HG03025 (cell line): ENCODE results near the gene TENM3.

Experiments used
- ATAC-seq: cut with Tn5 transposase; IDR thresholded peaks from one replicate; pipeline ENCODE4 v1.9.1; 2021; ENCODE audit warnings: mild to moderate bottlenecking, moderate library complexity; ENCODE audit not compliant: unreplicated experiment, low FRiP score

The TENM3 gene

DNA sequence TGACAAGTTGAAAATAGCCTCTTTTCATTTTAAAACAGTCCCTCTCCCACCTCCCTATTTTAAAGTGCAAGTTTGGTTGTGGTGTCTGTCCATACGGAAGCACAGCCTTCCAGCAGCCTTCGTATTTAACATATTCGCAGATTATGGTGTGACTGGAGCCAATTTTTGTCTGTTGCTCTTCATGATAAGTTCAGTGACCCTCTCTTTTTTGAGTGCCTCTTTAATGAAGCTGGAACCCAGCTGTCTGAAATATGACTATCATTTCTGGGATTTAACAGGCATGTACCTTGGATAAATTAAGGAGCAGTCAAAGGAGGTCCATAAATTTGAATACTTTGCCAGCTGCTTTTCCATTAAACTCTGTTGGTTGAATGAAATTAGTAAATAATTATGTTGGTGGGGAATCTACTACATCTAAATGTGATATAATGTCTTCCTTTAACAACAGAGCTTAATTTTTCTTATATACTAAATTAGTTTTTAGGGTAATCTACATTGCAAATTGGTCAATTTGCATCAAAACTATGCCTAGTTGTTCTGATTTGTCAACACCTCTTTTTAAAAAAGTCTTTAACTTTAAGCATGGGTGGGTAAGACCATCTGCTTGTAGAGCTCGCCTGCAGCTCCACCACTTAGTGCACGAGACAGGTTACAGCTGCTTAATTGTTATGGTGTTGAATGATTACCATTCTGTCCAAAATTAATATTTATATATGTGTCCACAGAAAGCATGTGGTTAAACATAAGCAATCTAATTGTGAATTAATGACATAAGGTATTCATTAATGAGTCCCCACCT is 457.4 kb downstream of the TENM3 start:
- no peak for ATAC-seq

DNA sequence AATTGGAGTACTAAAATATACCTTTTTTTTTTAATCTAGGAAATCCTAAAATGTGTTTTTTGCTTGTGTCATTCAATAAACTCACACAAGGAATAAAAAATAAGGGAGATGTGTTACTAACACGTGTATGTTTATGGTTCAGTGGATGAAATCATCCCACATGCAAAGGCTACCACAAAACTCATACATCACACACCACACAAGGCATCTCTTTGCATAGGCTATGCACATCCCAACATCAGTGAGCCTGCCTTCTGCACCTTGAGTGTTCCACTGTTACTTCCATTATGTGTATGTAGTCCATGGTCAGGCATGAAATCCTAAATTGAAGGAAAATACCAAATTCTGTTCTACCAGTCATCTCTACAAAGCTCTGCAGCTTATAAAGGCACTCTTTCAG is 460.9 kb downstream of the TENM3 start:
- ATAC-seq: no peak

DNA sequence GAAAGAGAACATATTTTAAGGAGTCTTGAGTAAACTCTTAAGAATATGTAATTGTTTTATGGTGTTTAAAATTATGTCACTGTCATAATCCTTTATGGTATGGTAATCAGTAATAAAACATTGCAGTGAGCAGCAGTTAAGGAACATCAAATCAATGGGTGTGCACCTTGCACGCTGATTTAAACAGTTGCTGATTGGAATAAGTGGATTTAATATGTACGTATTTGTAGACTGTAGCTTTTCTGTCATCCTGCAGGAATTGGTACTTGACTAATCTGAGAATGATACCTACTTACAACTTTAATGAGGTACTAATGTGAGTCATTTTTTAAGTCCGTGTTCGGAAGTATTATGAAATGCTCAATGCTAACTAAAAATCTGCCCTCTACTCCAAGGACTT is 461.7 kb downstream of the TENM3 start:
- ATAC-seq: no peak

DNA sequence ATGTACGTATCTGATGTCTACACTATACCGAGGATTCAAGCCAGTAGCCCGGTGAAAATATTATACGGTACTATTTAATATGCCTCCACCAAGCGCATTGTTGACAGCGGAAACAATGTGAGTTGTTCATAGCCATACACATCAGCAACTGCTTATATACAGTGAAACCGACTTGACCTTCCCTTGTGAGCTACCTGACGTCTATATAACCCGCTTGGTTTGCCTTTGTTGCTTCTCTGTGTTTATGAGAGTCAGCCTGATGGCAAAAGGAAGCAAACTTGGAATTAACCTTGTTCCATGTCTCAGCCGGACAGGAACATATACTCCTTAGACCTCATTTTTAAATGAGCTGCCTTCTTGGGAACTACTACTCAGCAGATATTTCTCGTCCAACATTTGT is 462.2 kb downstream of the TENM3 start:
- ATAC-seq: no peak

DNA sequence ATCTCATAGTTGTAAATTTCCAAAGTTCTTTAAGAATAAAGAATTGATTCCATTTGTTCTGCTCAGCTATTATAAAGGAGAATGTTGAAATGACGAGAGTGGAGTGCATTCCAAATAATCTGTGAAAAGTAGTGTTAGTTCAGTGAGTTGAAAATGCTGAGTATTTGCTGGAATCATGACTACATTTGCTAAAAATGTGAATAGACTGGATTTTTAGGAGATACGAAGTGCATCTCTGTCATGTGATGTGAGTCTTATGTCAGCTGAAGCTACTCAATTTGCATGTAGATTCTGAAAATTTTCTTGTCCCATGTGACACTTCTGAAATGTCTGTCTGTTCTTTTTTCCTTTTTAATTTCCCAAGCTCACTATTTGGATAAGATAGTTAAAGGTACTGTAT is 468.0 kb downstream of the TENM3 start:
- no peak for ATAC-seq

DNA sequence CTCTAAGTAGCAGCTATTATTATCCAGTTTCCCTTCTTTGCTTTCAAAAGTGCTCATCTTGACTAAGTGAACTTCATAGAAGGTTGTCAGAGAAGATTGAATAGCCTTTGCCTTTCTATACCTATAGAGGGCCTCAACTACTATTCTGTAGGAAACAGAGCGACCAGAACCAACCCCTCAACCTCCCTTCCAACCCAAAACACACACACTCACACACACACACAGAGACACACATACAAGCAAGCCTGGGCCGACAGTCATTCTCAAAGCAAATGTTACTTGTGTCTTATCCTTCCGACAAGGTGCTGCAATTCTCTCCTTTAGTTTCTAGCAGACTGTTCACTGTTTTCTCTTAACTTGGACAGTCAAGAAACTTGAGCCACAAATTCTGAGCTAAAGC is 472.3 kb downstream of the TENM3 start:
- peak; percentile 27 for ATAC-seq

DNA sequence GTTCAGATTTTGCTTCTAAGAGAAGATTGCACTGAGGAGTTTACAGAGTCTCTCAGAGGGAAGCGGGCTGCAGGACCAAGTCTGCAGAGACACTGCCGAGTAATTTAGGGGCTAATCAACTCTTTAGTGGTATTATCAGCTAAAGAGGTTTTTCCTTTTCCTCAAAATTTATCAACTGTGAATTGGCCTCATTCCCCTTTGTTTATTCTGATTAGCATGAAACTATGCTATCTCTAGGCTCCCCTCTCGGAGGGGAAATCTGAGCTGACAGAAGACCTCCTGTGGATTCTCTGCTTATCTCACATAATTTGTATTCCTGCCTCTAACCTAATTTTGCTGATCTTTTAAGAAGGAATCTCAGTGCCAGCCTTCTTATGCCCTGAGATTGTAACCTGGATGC is 473.0 kb downstream of the TENM3 start:
- no peak for ATAC-seq

DNA sequence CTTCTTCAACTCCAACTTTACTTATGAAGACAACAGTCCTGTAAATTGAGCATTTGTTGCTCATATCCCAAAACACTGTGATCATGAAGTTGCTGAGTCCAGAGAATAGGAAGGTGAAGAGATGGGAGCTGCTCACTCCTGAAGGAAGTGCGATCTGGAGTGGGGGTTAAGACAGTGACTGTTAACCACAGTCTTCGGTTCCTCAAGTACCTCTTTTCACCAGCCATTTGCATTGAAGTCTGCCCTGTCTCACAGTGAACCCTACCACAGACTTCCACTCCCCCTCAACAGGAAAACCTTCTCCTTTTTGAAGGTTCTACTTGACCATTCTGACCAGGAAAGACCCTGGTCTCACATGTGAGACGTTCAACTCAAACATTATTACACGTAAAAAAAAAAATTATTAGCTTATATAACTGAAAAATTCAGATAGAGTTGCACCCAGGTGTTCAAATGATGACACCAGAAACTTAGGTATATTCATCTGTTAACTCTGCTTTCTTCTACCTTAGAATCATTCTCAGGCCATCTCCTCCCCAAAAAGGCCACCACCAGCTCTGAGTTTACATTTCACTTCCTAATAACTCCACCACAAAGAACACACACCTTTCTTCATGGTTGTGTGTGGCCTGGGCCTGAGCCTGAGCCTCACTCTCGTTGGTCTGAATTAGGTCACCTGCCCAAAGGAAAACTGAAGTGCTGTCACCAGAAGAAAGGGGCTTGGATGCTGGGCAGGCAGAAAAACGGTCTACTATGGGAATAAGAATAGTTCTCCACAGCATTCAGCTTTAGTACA is 474.8 kb downstream of the TENM3 start:
- peak; percentile 88 for ATAC-seq

DNA sequence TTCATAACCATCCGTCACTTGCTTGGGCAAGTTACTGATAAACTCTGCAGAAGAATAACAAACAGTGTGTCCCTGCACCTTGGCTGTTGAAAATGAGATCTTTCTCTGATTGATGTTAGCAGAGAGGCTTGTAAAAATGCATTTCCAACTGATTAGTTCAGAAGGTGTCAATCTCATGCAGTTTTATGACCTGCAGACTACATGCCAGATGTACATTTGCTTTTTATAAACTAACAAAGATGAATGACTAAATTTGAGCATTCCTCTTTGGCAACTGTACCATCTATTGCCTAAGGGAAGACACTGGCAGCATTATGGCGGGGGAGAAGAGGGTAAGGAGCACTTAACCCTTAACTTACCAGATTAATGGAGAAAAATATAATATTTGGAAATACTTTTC is 481.2 kb downstream of the TENM3 start:
- no peak for ATAC-seq

DNA sequence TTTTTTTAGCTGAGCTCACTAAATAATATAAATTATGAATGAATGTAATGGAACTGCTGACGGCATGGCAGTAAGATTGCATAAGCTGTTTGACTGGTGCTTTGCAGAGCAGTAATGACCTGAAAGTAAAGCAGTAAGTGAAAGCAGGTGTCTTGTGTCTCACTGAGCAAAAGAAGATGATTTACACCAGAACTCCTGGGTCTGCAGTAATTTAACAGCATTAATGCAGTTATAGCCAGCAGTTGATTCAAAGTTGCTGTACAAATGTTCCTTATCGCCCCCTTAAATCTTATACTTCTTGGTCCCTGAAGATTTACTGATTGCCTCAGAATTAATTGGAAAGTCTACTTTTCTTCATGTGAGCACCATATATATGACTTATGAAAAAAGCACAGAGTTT is 486.3 kb downstream of the TENM3 start:
- no peak for ATAC-seq

DNA sequence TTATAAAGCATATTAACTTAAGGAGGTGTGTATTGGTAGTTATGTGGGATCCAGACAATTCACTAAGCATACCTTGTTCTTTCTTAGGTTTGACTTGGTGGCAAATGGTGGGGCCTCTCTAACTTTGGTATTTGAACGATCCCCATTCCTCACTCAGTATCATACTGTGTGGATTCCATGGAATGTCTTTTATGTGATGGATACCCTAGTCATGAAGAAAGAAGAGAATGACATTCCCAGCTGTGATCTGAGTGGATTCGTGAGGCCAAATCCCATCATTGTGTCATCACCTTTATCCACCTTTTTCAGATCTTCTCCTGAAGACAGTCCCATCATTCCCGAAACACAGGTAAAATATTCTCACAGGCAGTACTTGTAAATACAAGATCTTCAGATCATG is 487.6 kb downstream of the TENM3 start:
- ATAC-seq: no peak

DNA sequence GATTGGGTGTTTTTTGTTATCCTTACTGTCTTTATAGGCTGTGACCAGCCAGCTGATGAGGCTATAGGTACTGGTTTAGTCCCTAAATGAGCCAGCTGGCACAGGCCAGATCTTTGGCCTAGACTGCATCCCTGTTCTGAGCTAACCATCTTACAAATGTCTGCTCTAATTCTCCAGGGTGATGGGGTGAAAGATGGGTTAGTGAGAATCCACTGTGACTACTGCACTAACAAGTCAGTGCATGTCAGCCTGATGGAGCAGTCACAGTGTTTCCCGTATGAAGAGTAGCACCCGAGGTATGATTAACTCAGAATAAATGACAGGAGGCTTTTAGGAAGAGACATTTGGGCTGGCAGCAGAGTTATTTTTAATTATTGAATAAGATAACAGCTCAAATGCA is 493.0 kb downstream of the TENM3 start:
- ATAC-seq: no peak

DNA sequence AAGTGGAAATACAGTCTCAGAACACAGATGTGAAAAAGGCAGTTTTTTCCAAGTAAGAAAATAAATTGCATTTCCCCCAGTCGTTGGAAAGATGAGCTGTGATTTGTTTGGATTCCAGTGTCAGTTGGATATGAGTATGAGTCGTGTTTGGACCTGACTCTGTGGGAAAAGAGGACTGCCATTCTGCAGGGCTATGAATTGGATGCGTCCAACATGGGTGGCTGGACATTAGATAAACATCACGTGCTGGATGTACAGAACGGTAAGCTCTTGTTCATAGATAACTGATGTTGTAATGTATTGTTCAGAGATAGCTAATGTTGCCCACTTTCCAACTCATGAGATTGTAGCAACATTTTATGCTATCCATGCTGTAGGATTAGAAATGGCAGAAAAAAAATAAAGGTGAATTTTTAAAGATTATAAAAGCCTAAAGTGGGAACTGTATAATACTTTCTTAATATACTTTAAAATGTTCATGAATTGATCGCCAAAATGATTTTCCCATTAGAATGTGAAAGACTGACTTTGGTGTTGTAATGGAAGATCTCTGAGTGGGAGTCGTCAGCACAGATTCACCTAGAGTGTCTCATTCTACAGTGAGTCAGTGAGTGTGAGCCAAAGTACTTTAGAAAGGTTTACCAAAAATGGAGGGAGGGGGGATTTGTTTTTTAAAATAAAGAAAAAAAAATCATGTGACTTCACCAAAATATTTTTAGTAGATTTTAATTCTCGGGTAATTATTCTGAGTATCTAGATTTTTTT is 495.3 kb downstream of the TENM3 start:
- no peak for ATAC-seq

DNA sequence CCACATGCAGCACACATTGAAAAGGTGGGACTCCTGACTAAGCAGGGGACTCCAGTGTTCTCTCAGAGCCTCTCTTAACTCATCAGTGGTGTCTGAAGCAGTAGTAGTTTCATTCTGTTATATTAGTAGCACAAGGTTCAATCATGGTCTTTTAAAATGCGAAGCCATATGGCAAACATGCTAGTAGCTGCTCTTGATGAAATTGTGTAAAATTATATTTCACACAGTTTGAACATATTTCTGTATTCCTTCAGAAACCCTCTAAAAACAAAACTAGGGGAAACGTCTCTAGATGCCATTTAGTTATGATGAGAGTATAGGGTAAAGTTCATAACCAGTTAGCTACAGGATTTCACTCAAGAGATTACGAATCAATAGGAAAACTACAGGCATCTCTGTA is 497.1 kb downstream of the TENM3 start:
- no peak for ATAC-seq

DNA sequence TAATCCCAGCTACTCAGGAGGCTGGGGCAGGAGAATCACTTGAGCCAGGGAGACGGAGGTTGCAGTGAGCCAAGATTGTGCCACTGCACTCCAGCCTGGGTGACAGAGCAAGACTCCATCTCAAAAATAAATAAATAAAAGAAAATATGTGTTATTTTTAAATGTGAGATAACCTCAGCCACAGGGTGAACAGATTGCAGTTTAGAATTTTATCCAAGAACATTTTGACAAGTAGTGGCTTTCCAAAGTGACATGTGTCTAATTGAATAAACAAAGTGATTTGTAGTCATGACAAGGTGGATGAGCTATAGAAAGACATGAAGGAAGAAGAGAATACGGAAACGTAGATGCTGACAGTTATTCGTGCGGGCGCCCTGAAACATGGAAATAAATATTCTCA is 497.9 kb downstream of the TENM3 start:
- ATAC-seq: no peak

DNA sequence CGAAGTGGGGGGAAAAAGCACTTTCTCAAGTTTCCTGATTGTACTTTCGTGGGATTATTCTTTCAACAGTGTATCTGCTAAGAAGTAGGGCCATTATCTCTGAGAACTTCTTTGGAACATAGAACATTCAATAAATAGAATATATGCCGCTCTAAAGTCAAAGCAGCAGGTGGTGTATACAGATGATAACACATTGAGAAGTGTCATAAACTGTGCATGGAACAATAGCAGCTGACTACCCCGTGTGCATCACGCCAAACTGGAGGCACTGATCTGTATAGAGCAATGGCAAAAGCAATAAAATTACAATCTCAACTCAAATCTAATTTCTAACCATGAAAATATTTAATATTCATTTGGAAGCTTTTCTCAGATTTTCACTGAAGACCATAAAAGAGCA is 498.7 kb downstream of the TENM3 start:
- ATAC-seq: no peak

DNA sequence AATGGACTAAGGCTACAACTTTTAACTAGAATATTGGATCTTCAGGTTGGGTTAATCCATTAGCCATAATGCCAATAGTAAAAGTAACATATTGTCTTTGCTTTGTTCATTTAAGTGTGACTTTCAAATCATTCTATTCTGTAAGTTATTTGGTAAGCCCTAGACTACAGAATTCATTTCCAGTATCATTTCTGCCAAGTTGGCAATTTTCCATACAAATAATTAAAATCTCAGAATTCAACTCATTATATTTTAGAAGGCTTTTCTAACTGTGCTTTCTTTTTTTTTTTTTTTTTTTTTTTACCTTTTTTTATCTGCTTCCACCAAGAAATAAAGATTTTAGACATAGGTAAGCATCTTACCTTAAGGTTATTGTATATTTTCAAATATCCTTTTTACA is 500.6 kb downstream of the TENM3 start:
- ATAC-seq: no peak

DNA sequence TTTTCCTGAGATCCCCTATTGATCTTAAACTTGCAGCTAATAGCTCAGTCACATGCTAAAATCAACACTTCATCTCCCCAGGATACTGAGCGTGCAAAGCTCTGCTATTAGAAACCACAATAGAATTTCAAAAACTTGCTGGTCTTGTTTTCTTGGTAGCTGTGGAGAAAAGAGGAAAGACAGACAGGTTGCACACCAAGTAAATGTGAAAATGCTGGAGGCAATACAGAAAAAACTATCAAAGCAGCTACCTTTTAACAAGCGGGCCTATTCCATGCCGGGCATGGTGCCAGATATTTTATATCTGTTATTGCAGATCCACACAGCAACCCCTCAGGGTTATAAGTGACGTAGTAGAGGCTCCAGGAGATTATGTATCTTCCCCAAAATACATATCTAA is 502.0 kb downstream of the TENM3 start:
- ATAC-seq: no peak

DNA sequence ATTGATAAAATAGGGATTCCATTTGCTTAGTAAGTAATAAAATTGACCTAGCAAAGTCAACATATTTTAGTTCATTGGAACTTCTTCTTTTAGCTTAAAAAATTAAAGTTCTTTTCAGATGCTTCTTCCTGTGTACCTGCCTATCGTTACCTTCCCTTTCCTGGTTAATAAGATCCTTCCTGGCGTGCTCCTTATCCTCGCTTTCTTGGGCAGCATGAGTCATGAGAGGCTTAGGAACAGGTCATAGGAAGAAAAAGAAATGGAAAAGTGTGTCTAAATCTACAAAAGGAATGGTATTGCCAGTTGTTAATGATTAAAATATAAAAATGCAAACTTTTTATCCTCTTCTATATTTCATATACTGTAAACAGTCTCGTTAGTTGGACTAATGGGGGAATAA is 503.7 kb downstream of the TENM3 start:
- ATAC-seq: no peak

DNA sequence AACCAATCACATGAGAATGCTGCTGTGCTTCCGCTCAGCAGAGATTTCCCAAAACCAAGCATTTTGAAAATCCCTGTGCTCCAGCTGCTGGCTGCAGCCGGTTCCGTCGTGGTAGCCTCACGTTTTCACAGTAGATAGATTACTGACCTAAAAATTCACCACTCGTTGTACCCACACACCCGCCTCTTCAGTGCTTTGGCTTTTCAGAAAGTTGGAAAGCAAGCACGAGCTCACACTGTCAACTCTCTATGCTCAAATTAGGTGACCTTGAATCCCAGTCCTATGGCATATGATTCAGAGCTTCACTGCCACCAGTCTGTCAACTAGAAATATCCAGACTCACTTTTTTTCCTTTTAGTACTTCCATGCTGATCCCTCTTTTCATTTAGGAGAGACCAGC is 505.1 kb downstream of the TENM3 start:
- no peak for ATAC-seq

DNA sequence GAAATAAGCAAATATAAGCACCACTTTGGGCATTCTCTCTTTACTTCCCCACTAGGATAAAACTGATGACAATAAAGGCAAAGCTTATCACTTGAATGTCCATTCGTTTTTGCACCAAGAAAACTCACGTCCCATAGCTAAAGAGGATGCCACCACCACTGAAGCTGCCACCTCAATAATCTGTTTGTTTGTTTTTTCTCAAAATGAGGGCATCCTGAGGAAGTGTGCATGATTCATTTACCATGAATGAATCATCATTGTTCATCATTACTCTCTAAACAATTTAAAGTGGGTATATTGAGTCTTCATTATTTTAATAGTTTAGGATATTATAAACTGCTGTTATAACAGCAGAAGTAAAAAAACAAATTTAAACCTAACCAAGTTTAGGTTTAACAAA is 505.7 kb downstream of the TENM3 start:
- no peak for ATAC-seq
